ENCODE measurements around the gene KIT. TPM values are rescaled to one million over a fixed set of nuclear protein-coding genes. Genes with fewer than 3 reads are reported as not detected.

KIT gene
- total and polyA plus RNA-seq, 4 donors, result 18.2 to 38.6 (median 24.6) TPM

DNA sequence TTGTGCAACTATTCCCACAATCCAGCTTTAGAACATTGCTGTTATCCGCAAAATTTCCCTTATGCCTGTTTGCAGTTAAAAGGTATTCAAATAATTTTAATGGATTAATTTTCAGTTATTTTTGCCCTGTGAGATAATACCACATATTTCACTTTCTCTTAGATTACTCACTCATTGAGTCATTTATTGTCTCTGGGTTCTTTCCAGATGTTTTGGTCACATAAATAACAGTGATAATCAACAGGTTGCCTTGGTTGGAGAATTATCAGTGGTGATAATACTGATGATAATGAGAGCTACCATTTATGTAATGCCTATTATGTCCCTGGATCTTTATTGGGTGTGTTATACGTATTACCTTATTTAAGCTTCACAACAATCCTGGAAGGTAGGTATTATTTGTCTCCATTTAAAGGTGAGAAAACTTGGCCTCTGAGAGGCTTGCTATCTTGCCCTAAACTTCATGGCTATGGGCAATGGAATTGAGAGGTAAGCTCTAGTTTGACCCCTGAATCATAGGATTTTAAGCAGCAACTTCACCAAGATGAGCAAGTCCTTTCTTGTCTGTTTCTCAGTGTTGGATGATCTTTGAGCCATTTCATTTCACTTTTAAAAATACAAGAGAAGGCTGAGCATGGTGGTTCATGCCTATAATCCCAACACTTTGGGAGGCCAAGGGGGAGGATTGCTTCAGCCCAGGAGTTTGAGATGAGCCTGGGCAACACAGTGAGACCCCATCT lies 87.4 kb downstream of the KIT start:
- no CpG with 5 or more reads among the region's 2 CpGs for WGBS (ENCODE audit: insufficient coverage)
- Histone ChIP-seq H3K4me1 (ENCODE audit: control insufficient read depth, insufficient read depth, low read length) (no peaks in the 10 kb centered on the region), H3K36me3 (ENCODE audit: control insufficient read depth, insufficient read depth, low read length) (no peaks in the 10 kb centered on the region), H3K27ac (ENCODE audit: low read depth, low read length) (no peak overlapping the region), H3K4me3 (ENCODE audit: low read depth, low read length) (no peak overlapping the region), H3K9me3 (ENCODE audit: control insufficient read depth, insufficient read depth, low read length) (peaks cover 1% of the 10 kb centered on the region), H3K27me3 (ENCODE audit: control insufficient read depth, insufficient read depth, low read length) (no peaks in the 10 kb centered on the region)
- DNase-seq (ENCODE audit: low read depth in 4 of 6, low spot score in 6 of 6), result no peak

DNA sequence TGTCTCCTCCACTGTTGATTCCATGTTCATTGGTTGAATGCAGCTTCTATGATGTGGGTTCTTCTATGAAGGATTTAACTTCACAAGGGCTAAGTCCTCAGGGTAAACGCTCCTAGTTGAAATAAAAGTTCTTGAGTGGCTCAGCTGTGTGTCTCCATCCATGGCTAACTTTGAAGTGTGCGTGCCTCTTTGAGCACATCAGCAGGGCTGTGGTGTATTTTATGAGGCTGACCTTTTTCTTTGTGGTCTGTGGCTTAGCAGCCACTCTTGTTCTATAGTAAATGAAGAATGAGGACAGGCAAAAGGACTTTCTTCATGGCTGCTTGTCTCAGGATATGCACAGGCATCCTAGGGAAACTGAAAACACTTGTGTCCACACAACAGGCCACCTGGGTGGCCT lies 88.5 kb downstream of the KIT start:
- DNase-seq (ENCODE audit: low read depth in 4 of 6, low spot score in 6 of 6), result no peak
- Histone ChIP-seq H3K27me3 (ENCODE audit: control insufficient read depth, insufficient read depth, low read length) (no peaks in the 10 kb centered on the region), H3K9me3 (ENCODE audit: control insufficient read depth, insufficient read depth, low read length) (peaks cover 1% of the 10 kb centered on the region), H3K4me1 (ENCODE audit: control insufficient read depth, insufficient read depth, low read length) (no peaks in the 10 kb centered on the region), H3K36me3 (ENCODE audit: control insufficient read depth, insufficient read depth, low read length) (no peaks in the 10 kb centered on the region), H3K27ac (ENCODE audit: low read depth, low read length) (no peak overlapping the region), H3K4me3 (ENCODE audit: low read depth, low read length) (no peak overlapping the region)
- WGBS (ENCODE audit: insufficient coverage), result 36% methylated on average over 2 of the region's 2 CpGs

DNA sequence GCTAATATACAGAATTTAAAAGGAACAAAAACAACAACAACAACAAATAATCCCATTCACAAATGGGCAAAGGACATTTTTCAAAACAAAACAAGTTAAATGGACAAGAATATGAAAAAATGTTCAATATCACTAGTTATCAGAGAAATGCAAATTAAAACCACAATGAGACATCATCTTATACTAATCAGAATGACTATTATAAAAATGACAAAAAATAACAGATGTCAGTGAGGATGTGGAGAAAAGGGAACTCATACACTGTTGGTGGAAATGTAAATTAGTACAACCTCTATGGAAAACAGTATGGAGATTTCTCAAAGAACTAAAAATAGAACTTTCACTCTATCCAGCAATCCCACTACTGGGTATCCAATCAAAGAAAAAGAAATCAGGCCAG lies 92.6 kb downstream of the KIT start:
- no peaks in the 10 kb centered on the region for H3K27me3 ChIP-seq (ENCODE audit: control insufficient read depth, insufficient read depth, low read length)
- H3K27ac ChIP-seq (ENCODE audit: low read depth, low read length), result no peak overlapping the region
- no peaks in the 10 kb centered on the region for H3K4me1 ChIP-seq (ENCODE audit: control insufficient read depth, insufficient read depth, low read length)
- no peak overlapping the region for H3K4me3 ChIP-seq (ENCODE audit: low read depth, low read length)
- H3K9me3 ChIP-seq (ENCODE audit: control insufficient read depth, insufficient read depth, low read length), result no peaks in the 10 kb centered on the region
- H3K36me3 ChIP-seq (ENCODE audit: control insufficient read depth, insufficient read depth, low read length), result no peaks in the 10 kb centered on the region
- DNase-seq (ENCODE audit: low read depth in 4 of 6, low spot score in 6 of 6), result no peak

DNA sequence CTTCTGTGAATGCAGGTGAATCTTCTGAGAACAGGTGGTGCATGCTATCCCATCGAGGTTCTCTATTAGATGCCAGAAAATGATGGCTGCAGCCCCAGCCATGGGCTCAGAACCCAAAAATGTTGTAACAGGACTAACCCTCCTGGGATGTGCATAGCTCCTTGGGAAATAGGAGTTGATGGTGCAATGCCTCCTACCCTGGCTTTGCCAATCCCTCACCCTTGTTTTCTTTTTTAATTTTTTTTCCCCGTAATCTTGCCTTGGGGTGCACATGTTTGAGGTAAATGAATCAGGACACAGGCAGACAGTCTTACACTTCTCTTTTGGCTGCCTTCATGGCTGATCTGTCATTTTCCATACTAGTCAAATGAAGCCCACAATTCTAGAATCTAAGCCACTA lies 96.6 kb downstream of the KIT start:
- H3K27ac ChIP-seq (ENCODE audit: low read depth, low read length), result no peak overlapping the region
- no peaks in the 10 kb centered on the region for H3K4me1 ChIP-seq (ENCODE audit: control insufficient read depth, insufficient read depth, low read length)
- 100% methylated on average over 1 of the region's 2 CpGs for WGBS (ENCODE audit: insufficient coverage)
- H3K36me3 ChIP-seq (ENCODE audit: control insufficient read depth, insufficient read depth, low read length), result no peaks in the 10 kb centered on the region
- H3K9me3 ChIP-seq (ENCODE audit: control insufficient read depth, insufficient read depth, low read length), result no peaks in the 10 kb centered on the region
- no peak overlapping the region for H3K4me3 ChIP-seq (ENCODE audit: low read depth, low read length)
- no peaks in the 10 kb centered on the region for H3K27me3 ChIP-seq (ENCODE audit: control insufficient read depth, insufficient read depth, low read length)
- no peak for DNase-seq (ENCODE audit: low read depth in 4 of 6, low spot score in 6 of 6)

DNA sequence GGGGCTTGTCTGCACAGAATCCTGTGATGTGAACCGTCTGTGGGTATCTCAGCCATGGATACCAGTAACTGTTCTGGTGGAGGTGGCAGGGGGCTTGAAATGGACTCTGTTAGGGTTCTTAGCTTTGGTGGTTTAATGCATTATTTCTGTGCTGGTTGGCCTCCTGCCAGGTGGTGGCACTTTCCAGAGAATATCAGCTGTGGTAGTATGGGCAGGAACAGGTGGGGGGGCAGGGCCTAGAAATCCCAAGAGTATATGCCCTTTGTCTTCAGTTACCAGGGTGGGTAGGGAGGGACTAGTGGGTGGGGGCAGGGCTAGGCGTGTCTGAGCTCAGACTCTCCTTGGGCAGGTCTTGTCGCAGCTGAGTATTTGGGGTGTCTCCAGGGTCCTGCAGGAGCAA lies 106.7 kb downstream of the KIT start:
- WGBS (ENCODE audit: insufficient coverage), result 92% methylated on average over 3 of the region's 3 CpGs
- Histone ChIP-seq H3K4me3 (ENCODE audit: low read depth, low read length) (no peak overlapping the region), H3K36me3 (ENCODE audit: control insufficient read depth, insufficient read depth, low read length) (no peaks in the 10 kb centered on the region), H3K27ac (ENCODE audit: low read depth, low read length) (no peak overlapping the region), H3K27me3 (ENCODE audit: control insufficient read depth, insufficient read depth, low read length) (no peaks in the 10 kb centered on the region), H3K4me1 (ENCODE audit: control insufficient read depth, insufficient read depth, low read length) (no peaks in the 10 kb centered on the region), H3K9me3 (ENCODE audit: control insufficient read depth, insufficient read depth, low read length) (peaks cover 2% of the 10 kb centered on the region)
- DNase-seq (ENCODE audit: low read depth in 4 of 6, low spot score in 6 of 6), result no peak

DNA sequence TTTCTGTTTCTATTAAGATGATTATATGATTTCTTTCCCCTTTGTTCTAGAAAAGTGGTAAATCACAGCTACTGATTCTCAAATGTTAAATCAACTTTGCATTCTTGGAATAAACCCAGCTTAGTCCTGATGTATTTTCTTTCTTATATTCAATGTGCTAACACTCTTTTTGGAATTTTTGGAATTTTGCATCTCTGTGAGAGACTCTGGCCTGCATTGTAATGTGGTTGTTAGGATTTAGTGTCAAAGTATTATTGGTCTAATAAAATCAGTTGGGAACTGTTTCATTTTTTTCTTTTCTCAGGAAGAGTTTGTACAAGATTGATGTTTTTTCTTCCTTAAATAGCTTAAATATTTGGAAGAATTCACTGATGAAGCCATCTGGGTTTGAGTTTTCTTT lies 109.6 kb downstream of the KIT start:
- no peaks in the 10 kb centered on the region for H3K9me3 ChIP-seq (ENCODE audit: control insufficient read depth, insufficient read depth, low read length)
- no peaks in the 10 kb centered on the region for H3K4me1 ChIP-seq (ENCODE audit: control insufficient read depth, insufficient read depth, low read length)
- DNase-seq (ENCODE audit: low read depth in 4 of 6, low spot score in 6 of 6), result no peak
- H3K36me3 ChIP-seq (ENCODE audit: control insufficient read depth, insufficient read depth, low read length), result no peaks in the 10 kb centered on the region
- H3K27ac ChIP-seq (ENCODE audit: low read depth, low read length), result no peak overlapping the region
- no peak overlapping the region for H3K4me3 ChIP-seq (ENCODE audit: low read depth, low read length)
- no peaks in the 10 kb centered on the region for H3K27me3 ChIP-seq (ENCODE audit: control insufficient read depth, insufficient read depth, low read length)

DNA sequence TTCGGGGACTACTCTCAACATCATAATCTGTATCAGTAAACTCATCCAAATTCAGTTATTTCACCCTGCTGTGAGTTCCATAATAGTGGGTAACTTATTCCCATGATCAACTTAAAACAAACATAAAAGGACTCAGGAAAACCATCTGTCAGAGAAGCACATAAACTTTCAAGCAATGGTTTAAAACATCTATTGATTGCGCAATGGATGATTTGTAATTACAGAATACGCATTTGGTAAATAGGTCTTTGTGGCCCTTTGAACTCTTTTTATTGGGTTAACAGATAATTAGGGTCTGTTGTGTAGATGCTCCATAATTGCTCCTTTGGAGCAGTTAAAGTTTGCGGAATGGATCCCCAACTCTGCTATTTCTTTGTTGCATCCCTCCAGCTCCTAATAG lies 115.3 kb downstream of the KIT start:
- peak in 1 of 6 donors; percentile 16 for DNase-seq (ENCODE audit: low read depth in 4 of 6, low spot score in 6 of 6)
- no peak overlapping the region for H3K27ac ChIP-seq (ENCODE audit: low read depth, low read length)
- H3K27me3 ChIP-seq (ENCODE audit: control insufficient read depth, insufficient read depth, low read length), result no peaks in the 10 kb centered on the region
- no peak overlapping the region for H3K4me3 ChIP-seq (ENCODE audit: low read depth, low read length)
- no peaks in the 10 kb centered on the region for H3K4me1 ChIP-seq (ENCODE audit: control insufficient read depth, insufficient read depth, low read length)
- WGBS (ENCODE audit: insufficient coverage), result 90% methylated on average over 2 of the region's 4 CpGs
- no peaks in the 10 kb centered on the region for H3K36me3 ChIP-seq (ENCODE audit: control insufficient read depth, insufficient read depth, low read length)
- H3K9me3 ChIP-seq (ENCODE audit: control insufficient read depth, insufficient read depth, low read length), result no peaks in the 10 kb centered on the region

DNA sequence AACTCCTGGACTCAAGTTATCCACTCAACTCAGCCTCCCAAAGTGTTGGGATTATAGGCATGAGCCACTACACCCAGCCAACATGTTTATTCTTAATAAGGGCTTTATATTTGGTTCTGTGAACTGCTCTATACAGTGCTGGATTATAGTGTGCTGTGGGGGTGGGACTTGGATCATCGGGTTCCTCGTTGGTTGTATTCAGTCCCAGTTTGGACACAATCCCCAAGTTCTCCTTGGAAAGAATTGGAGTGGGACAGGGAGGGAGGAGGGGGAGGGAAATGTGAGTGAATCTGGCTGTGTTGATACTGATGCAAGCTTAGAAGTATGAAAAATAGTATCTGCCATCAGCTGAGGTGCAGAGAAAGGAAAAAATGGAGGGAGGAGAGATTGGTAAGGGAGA lies 121.3 kb downstream of the KIT start:
- DNase-seq (ENCODE audit: low read depth in 4 of 6, low spot score in 6 of 6), result no peak
- Histone ChIP-seq H3K27me3 (ENCODE audit: control insufficient read depth, insufficient read depth, low read length) (no peaks in the 10 kb centered on the region), H3K27ac (ENCODE audit: low read depth, low read length) (no peak overlapping the region), H3K4me1 (ENCODE audit: control insufficient read depth, insufficient read depth, low read length) (peaks cover 4% of the 10 kb centered on the region), H3K9me3 (ENCODE audit: control insufficient read depth, insufficient read depth, low read length) (no peaks in the 10 kb centered on the region), H3K36me3 (ENCODE audit: control insufficient read depth, insufficient read depth, low read length) (no peaks in the 10 kb centered on the region), H3K4me3 (ENCODE audit: low read depth, low read length) (no peak overlapping the region)
- 77% methylated on average over 2 of the region's 2 CpGs for WGBS (ENCODE audit: insufficient coverage)

DNA sequence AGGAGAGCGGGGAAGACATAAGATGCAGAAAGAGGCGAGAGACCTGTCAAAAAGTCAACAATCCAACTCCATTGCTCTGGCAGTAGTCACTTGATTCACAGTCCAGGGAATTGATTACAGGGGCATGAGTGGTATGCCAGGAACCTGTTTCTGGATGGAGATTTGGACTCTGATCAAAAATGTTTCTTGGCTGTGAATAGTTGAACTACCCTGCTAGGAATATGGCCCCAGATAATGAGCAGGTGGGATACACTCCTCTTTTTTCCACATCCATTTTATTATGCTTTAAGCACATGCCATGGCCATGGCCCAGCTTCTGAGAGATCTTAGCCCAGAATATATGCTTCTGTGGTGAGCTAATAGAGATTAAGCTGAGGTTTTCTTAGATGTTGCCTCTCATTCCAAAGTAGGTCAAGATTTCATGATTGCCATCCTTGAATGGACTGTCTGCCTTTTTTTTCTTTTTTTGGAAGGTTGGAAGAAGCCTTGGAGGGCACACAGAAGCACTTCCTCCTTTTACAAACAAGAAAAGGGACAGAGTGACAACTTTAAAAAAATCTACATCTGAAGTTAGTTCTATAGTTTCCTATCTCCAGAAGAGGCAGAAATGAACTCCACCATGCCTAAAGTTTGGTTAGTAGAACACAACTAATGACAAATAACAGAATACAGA lies 121.9 kb downstream of the KIT start:
- Histone ChIP-seq H3K9me3 (ENCODE audit: control insufficient read depth, insufficient read depth, low read length) (no peaks in the 10 kb centered on the region), H3K36me3 (ENCODE audit: control insufficient read depth, insufficient read depth, low read length) (no peaks in the 10 kb centered on the region), H3K4me3 (ENCODE audit: low read depth, low read length) (no peak overlapping the region), H3K4me1 (ENCODE audit: control insufficient read depth, insufficient read depth, low read length) (peaks cover 8% of the 10 kb centered on the region), H3K27ac (ENCODE audit: low read depth, low read length) (no peak overlapping the region), H3K27me3 (ENCODE audit: control insufficient read depth, insufficient read depth, low read length) (no peaks in the 10 kb centered on the region)
- peak in 1 of 6 donors; percentile 22 for DNase-seq (ENCODE audit: low read depth in 4 of 6, low spot score in 6 of 6)
- WGBS (ENCODE audit: insufficient coverage), result 100% methylated on average over 1 of the region's 2 CpGs

DNA sequence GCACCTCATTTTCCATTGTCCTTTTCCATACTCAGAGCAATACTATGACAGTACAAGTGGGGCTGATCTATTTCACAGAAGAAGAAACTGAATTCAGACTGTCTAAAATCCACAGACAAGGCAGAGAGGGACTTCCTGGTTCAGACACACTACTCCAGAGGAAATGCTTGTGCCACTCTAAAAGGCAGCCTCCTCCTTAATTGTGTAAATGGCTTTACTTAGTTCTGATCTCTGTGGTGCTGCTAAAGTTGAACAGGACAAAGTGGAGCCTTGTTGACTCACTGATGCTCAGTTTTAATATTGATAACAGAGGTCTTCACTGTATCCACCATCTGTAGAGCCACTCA lies 122.4 kb downstream of the KIT start:
- no peak for DNase-seq (ENCODE audit: low read depth in 4 of 6, low spot score in 6 of 6)
- H3K27ac ChIP-seq (ENCODE audit: low read depth, low read length), result no peak overlapping the region
- H3K27me3 ChIP-seq (ENCODE audit: control insufficient read depth, insufficient read depth, low read length), result no peaks in the 10 kb centered on the region

More for the DNA sequence above, 122.4 kb downstream of the KIT start:
- peaks cover 8% of the 10 kb centered on the region for H3K4me1 ChIP-seq (ENCODE audit: control insufficient read depth, insufficient read depth, low read length)
- H3K9me3 ChIP-seq (ENCODE audit: control insufficient read depth, insufficient read depth, low read length), result no peaks in the 10 kb centered on the region
- no peaks in the 10 kb centered on the region for H3K36me3 ChIP-seq (ENCODE audit: control insufficient read depth, insufficient read depth, low read length)
- H3K4me3 ChIP-seq (ENCODE audit: low read depth, low read length), result no peak overlapping the region

All from spinal cord (tissue), 10 donors.